CD4-positive, CD25-positive, alpha-beta regulatory T cell (primary cell): Measurements from ENCODE around the gene CYTIP. TPM values are rescaled to one million over a fixed set of nuclear protein-coding genes. Genes with fewer than 3 reads are reported as not detected.
A peak's percentile ranks its signal among the peaks of the same experiment; 100 is the strongest.

Source experiments
- ATAC-seq, 2 donors: fragments of 150-1000 bp; cut with Tn5 transposase; one replicate each; pipeline ENCODE4 v1.10.0; 2021; ENCODE audit warnings: low read depth in 2 of 2, moderate number of reproducible peaks in 2 of 2, moderate library complexity in 1 of 2
- DNase-seq, 3 donors: peaks; one replicate each; pipeline versions ENCODE4 v3.0.0 to v3.0.0-alpha.2; 2012 to 2022; ENCODE audit warnings: mixed read lengths in 1 of 3
- H3K27ac ChIP-seq: one replicate; pipeline ENCODE4 v1.7.0; 2013; ENCODE audit warnings: mild to moderate bottlenecking, low read length; ENCODE audit not compliant: insufficient read depth, poor library complexity, severe bottlenecking
- H3K27me3 ChIP-seq: one replicate; pipeline ENCODE4 v1.7.0; 2013; ENCODE audit warnings: low read length; ENCODE audit not compliant: control insufficient read depth, insufficient read depth
- H3K36me3 ChIP-seq: one replicate; pipeline ENCODE4 v1.7.0; 2013; ENCODE audit warnings: mild to moderate bottlenecking, low read length, moderate library complexity; ENCODE audit not compliant: control insufficient read depth, insufficient read depth
- H3K4me1 ChIP-seq: 2 replicates; pipeline ENCODE4 v1.7.0; 2013; ENCODE audit warnings: mild to moderate bottlenecking, low read length; ENCODE audit not compliant: insufficient read depth, control insufficient read depth, poor library complexity, severe bottlenecking
- H3K4me3 ChIP-seq: one replicate; pipeline ENCODE4 v1.7.0; 2013; ENCODE audit warnings: low read depth, mild to moderate bottlenecking, low read length, moderate library complexity
- H3K9me3 ChIP-seq, 2 experiments: 1 replicate in 1 of 2; 2 replicates in 1 of 2; pipeline ENCODE4 v1.7.0; 2013; ENCODE audit warnings: low read length in 2 of 2, mild to moderate bottlenecking in 1 of 2, moderate library complexity in 1 of 2; ENCODE audit not compliant: control insufficient read depth in 2 of 2
- H3K27ac Mint-ChIP-seq, 3 donors: one replicate each; pipeline ENCODE4 v1.8.0; 2020 to 2022; ENCODE audit warnings: mild to moderate bottlenecking in 3 of 3, mixed read lengths in 3 of 3, moderate library complexity in 2 of 3
- H3K27me3 Mint-ChIP-seq: one replicate; pipeline ENCODE4 v1.8.0; 2022; ENCODE audit warnings: mild to moderate bottlenecking, mixed read lengths
- H3K36me3 Mint-ChIP-seq: one replicate; pipeline ENCODE4 v1.8.0; 2020; ENCODE audit warnings: mixed read lengths
- H3K4me1 Mint-ChIP-seq, 4 donors: one replicate each; pipeline ENCODE4 v1.8.0; 2020 to 2022; ENCODE audit warnings: mixed read lengths in 4 of 4, mild to moderate bottlenecking in 1 of 4
- H3K4me3 Mint-ChIP-seq, 4 donors: one replicate each; pipeline ENCODE4 v1.8.0; 2020 to 2022; ENCODE audit warnings: mild to moderate bottlenecking in 4 of 4, mixed read lengths in 4 of 4, moderate library complexity in 3 of 4
- H3K9me3 Mint-ChIP-seq, 7 donors: one replicate each; pipeline ENCODE4 v1.8.0; 2020 to 2022; ENCODE audit warnings: mixed read lengths in 7 of 7, mild to moderate bottlenecking in 3 of 7, moderate library complexity in 2 of 7
- polyA plus RNA-seq, 4 donors: library from polyadenylated mRNA; unstranded; fragments of 300-500 nt; fragmentation: Illumina TruSeq; gene quantifications; one replicate each; pipeline ENCODE4 v1.2.3, GENCODE V29; 2021
- total RNA-seq: library from RNA; stranded (reverse); gene quantifications from one replicate; pipeline ENCODE4 v1.2.3, GENCODE V29; 2022

The CYTIP gene
- total and polyA plus RNA-seq, 5 donors from 2014 or later, result 123 to 454 (median 173) TPM

DNA sequence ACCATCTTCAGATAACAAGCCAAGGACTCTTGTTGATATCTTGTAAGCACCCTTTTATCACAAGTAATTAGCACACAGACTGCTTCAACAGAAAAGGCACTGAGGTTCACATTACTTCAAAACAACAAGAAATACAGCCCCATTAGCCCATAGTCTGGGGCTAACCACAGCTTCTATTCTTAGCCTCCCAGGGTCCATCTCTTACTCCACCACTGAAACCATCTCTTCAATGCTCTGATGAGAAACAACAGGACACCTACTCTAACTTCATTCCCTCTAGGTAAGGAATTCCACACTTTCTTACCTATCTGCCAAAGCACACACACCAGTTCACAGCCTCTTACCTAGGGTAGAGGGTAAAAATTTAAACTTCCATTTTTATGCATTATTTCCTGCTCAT lies 26.4 kb upstream of the CYTIP start:
- DNase-seq (peak in 1 of 3 donors; percentile 41), ATAC-seq (no peak)
- Histone ChIP-seq H3K4me1 (peaks cover 19% of the 10 kb centered on the region), H3K27ac (no peak overlapping the region), H3K27me3 (no peaks in the 10 kb centered on the region), H3K9me3 (no peaks in the 10 kb centered on the region), H3K4me3 (no peak overlapping the region), H3K36me3 (no peaks in the 10 kb centered on the region)
- Mint-ChIP-seq H3K27ac (peak overlapping the region; percentile 88 to 95 (median 92)), H3K36me3 (no peaks in the 10 kb centered on the region), H3K4me1 (peaks cover 11 to 48% (median 34%) of the 10 kb centered on the region in 4 donors), H3K9me3 (peaks cover 0 to 4% (median 1%) of the 10 kb centered on the region in 7 donors), H3K27me3 (no peaks in the 10 kb centered on the region), H3K4me3 (peak overlapping the region in 3 of 4 donors; percentile 1 to 45 (median 7))

DNA sequence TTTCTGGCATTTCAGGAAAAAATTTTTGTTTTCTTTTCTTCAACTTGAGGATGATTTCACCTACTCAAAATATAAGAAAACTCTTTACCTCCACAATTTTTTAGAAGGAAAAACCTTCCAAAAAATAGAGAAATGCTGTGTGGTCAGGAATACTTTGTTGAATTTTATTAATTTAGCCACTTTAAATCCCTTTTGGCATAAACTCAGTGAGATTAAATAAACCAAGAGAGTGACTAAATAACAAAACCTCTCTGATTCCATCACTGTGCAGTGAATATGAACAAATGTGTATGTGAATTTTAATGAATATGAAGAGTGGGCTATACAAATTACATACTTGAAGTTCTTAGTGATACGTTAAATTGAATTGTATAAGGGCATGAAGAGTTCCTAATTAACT lies 25.8 kb upstream of the CYTIP start:
- no peaks in the 10 kb centered on the region for H3K36me3 Mint-ChIP-seq

DNA sequence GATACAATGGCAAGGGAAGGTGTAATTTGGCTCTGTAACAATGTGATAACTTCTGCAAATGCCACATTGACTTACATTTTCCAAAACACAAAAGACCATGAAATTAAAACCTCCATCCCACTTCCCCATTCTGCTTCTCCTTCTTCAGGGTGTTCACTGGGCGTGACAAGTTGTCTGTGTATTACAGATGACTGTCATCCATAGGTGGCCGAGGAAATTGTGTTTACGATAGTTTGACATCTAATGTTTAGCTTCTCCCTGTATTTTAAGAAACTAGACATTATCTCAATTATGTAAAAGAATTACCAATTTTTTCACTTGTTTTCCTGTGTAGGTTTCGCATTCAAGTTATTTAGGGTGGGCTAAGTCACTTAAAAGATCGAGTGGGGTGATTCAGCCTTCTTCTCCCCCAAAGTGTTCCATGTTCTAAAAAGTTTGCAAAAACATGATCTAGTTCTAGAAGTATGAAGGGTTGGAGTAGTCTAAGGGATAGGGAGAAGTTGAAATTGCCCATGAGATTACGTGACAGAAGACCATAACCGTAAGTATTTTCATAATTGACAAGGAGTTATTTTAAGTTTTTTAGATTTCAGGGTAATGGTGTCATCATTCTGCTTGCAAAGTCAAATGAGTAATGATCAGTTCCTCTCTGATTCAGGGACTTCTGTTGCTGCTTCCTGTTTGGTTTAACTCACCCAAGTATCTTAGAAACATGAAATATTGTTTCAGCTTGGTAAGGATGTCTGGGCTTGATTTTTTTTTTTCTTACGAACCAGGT lies 25.2 kb upstream of the CYTIP start:
- Histone ChIP-seq H3K4me3 (peak overlapping the region; percentile 70), H3K4me1 (peaks cover 25% of the 10 kb centered on the region), H3K9me3 (no peaks in the 10 kb centered on the region), H3K36me3 (no peaks in the 10 kb centered on the region), H3K27me3 (no peaks in the 10 kb centered on the region), H3K27ac (peak overlapping the region; percentile 81)
- peak in 2 of 3 donors; percentile 69 to 88 for DNase-seq
- peak overlapping the region; percentile 9 to 70 (median 44) for H3K4me3 Mint-ChIP-seq
- ATAC-seq, result peak; percentile 92 to 93
- no peaks in the 10 kb centered on the region for H3K36me3 Mint-ChIP-seq
- peaks cover 11 to 59% (median 43%) of the 10 kb centered on the region in 4 donors for H3K4me1 Mint-ChIP-seq
- no peaks in the 10 kb centered on the region for H3K27me3 Mint-ChIP-seq
- peaks cover 0 to 4% (median 1%) of the 10 kb centered on the region in 7 donors for H3K9me3 Mint-ChIP-seq
- H3K27ac Mint-ChIP-seq, result peak overlapping the region; percentile 92 to 95 (median 95)

More for the DNA sequence above, 25.8 kb upstream of the CYTIP start:
- ATAC-seq, result no peak
- peak overlapping the region; percentile 81 for H3K27ac ChIP-seq
- no peaks in the 10 kb centered on the region for H3K27me3 ChIP-seq
- Mint-ChIP-seq H3K4me1 (peaks cover 11 to 53% (median 37%) of the 10 kb centered on the region in 4 donors), H3K4me3 (peak overlapping the region; percentile 9 to 70 (median 44)), H3K9me3 (peaks cover 0 to 4% (median 1%) of the 10 kb centered on the region in 7 donors), H3K27me3 (no peaks in the 10 kb centered on the region), H3K27ac (peak overlapping the region; percentile 92 to 95 (median 95))
- peak overlapping the region; percentile 70 for H3K4me3 ChIP-seq
- peaks cover 21% of the 10 kb centered on the region for H3K4me1 ChIP-seq
- no peak for DNase-seq
- H3K36me3 ChIP-seq, result no peaks in the 10 kb centered on the region
- H3K9me3 ChIP-seq, result no peaks in the 10 kb centered on the region

DNA sequence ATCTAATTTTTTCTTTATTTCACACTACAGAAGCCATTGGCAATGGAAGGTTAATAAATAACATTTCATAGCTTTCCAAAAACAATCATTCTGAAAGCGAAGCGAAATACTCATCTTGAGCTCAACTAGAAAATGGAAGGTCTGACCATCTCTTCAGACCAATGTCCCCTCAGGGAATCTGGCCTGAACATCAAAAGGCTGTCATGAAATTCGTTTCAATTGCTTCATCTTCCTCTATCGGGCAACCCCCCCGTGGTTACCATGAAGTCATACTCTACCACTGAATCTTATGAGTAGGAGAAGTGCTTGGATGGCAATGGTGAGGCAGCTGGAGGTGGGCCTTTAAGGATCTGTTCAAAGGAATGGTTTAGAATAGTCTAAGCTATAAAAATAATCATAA lies 22.9 kb upstream of the CYTIP start:
- no peak overlapping the region for H3K27ac ChIP-seq
- peaks cover 11 to 69% (median 40%) of the 10 kb centered on the region in 4 donors for H3K4me1 Mint-ChIP-seq
- no peak for DNase-seq
- H3K4me1 ChIP-seq, result peaks cover 31% of the 10 kb centered on the region
- peak overlapping the region in 1 of 4 donors; percentile 47 for H3K4me3 Mint-ChIP-seq
- H3K27me3 ChIP-seq, result no peaks in the 10 kb centered on the region
- no peak for ATAC-seq
- no peaks in the 10 kb centered on the region for H3K36me3 Mint-ChIP-seq
- H3K27ac Mint-ChIP-seq, result peak overlapping the region in 1 of 3 donors; percentile 95
- peaks cover 0 to 4% (median 1%) of the 10 kb centered on the region in 7 donors for H3K9me3 Mint-ChIP-seq
- no peaks in the 10 kb centered on the region for H3K27me3 Mint-ChIP-seq
- no peak overlapping the region for H3K4me3 ChIP-seq
- no peaks in the 10 kb centered on the region for H3K9me3 ChIP-seq
- no peaks in the 10 kb centered on the region for H3K36me3 ChIP-seq

DNA sequence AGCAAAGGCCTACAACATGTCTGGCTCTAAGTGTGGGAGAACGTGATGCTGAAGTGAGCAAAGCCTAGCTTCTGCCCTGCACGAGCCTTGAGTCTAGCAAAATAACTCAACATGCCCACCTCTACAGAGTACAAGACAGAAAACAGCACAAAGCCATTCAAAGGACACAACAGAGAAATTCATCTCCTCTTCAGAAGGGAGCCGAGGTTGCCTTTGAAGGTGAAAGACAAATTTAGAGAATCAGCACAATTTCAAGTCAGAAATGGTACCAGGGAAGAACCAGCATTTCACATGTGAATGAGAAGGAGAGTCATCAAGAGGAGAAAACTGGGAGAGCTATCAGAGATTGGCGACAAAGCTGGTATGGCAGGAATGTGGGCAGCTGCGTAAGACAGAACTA lies 21.7 kb upstream of the CYTIP start:
- no peak for DNase-seq
- no peak overlapping the region for H3K4me3 ChIP-seq
- Mint-ChIP-seq H3K27me3 (no peaks in the 10 kb centered on the region), H3K9me3 (peaks cover 0 to 4% (median 1%) of the 10 kb centered on the region in 7 donors), H3K4me1 (peaks cover 11 to 74% (median 40%) of the 10 kb centered on the region in 4 donors), H3K4me3 (peak overlapping the region in 1 of 4 donors; percentile 32), H3K27ac (peak overlapping the region; percentile 8 to 90 (median 21)), H3K36me3 (no peaks in the 10 kb centered on the region)
- no peak for ATAC-seq
- no peaks in the 10 kb centered on the region for H3K9me3 ChIP-seq
- peaks cover 31% of the 10 kb centered on the region for H3K4me1 ChIP-seq
- no peak overlapping the region for H3K27ac ChIP-seq
- no peaks in the 10 kb centered on the region for H3K36me3 ChIP-seq
- no peaks in the 10 kb centered on the region for H3K27me3 ChIP-seq

DNA sequence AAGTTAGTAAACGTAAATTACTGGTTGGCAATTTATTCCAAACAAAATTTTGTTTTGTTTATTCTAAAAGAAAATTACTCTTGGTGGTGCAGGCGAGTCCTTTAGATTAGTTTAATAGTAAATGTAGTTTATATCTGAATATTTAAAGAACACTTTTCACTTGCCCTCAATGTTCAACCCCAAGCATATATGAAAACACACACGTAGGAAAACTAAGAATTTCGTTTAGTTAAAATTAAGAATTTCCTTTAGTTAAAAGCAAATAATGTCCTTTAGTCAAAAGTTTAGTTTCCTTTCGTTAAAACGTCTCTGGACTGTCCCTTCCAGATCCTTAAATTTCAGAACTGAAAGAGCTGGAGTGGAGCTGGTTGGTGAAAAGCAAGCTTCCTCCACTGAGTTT lies 19.1 kb upstream of the CYTIP start:
- no peak overlapping the region for H3K4me3 Mint-ChIP-seq
- H3K27me3 Mint-ChIP-seq, result no peaks in the 10 kb centered on the region
- H3K4me1 ChIP-seq, result peaks cover 12% of the 10 kb centered on the region

DNA sequence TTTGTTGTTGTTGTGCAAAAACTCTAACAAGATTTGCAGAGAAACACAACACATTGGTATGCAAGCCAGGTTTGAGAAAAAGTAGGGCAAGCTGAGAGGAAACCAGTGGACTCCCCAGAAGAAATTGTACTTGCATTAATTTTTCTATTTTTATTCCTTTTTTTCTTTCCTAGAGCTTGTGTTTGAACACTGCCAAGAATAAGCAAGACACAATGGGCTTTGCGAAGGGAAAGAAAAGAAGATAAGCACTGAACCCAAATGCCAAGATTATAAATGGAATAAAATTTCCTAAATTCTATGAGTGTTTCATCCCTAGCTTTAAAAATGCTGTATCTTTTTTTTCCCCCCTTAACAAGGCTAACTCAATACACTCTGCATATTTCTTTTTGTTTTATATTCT lies 17.0 kb upstream of the CYTIP start:
- peaks cover 0 to 3% (median 0%) of the 10 kb centered on the region in 7 donors for H3K9me3 Mint-ChIP-seq
- Histone ChIP-seq H3K4me3 (no peak overlapping the region), H3K9me3 (no peaks in the 10 kb centered on the region), H3K4me1 (peaks cover 12% of the 10 kb centered on the region), H3K27me3 (no peaks in the 10 kb centered on the region), H3K27ac (no peak overlapping the region), H3K36me3 (no peaks in the 10 kb centered on the region)
- H3K36me3 Mint-ChIP-seq, result no peaks in the 10 kb centered on the region
- no peaks in the 10 kb centered on the region for H3K27me3 Mint-ChIP-seq
- H3K4me3 Mint-ChIP-seq, result no peak overlapping the region
- DNase-seq, result no peak
- H3K27ac Mint-ChIP-seq, result no peak overlapping the region
- no peak for ATAC-seq
- peaks cover 0 to 58% (median 24%) of the 10 kb centered on the region in 4 donors for H3K4me1 Mint-ChIP-seq

More for the DNA sequence above, 19.1 kb upstream of the CYTIP start:
- no peaks in the 10 kb centered on the region for H3K36me3 ChIP-seq
- no peak overlapping the region for H3K27ac ChIP-seq
- no peak for DNase-seq
- Mint-ChIP-seq H3K36me3 (no peaks in the 10 kb centered on the region), H3K4me1 (peaks cover 0 to 60% (median 20%) of the 10 kb centered on the region in 4 donors), H3K27ac (peak overlapping the region in 1 of 3 donors; percentile 48), H3K9me3 (peaks cover 0 to 4% (median 1%) of the 10 kb centered on the region in 7 donors)
- no peaks in the 10 kb centered on the region for H3K27me3 ChIP-seq
- no peak overlapping the region for H3K4me3 ChIP-seq
- ATAC-seq, result no peak
- H3K9me3 ChIP-seq, result no peaks in the 10 kb centered on the region
